Body of pancreas (tissue), 4 donors: ENCODE data around the gene KLHL22. TPM values are rescaled to one million over a fixed set of nuclear protein-coding genes. Genes with fewer than 3 reads are reported as not detected.

Experiments used
- ATAC-seq: fragments of 150-250 bp; one replicate; pipeline ENCODE4 v1.9.1; 2016
- DNase-seq, 4 donors: peaks; one replicate each; pipeline ENCODE4 v3.0.0-alpha.2; 2019
- H3K27ac ChIP-seq, 4 donors: fragments of 200-600 bp; sonication (generic); 1 replicate in 3 of 4; 2 replicates in 1 of 4; pipeline versions ENCODE4 v1.5.1 to v1.6.1; 2016 to 2019; ENCODE audit warnings: mild to moderate bottlenecking in 1 of 4, mixed read lengths in 1 of 4, moderate library complexity in 1 of 4
- H3K27me3 ChIP-seq, 2 donors: fragments of 200-600 bp; sonication (generic); one replicate each; pipeline ENCODE4 v1.6.0; 2016; ENCODE audit warnings: mild to moderate bottlenecking in 1 of 2
- H3K36me3 ChIP-seq, 2 donors: fragments of 200-600 bp; sonication (generic); replicated peaks in 1 of 2; 2 replicates each; pipeline ENCODE4 v1.5.1; 2016; ENCODE audit warnings: low read depth in 2 of 2; ENCODE audit not compliant: insufficient read depth in 1 of 2
- H3K4me1 ChIP-seq: fragments of 200-600 bp; sonication (generic); one replicate; pipeline ENCODE4 v1.6.0; 2016
- H3K4me3 ChIP-seq, 2 donors: fragments of 200-600 bp; sonication (generic); 1 replicate in 1 of 2; 2 replicates in 1 of 2; pipeline ENCODE4 v1.5.1; 2016 to 2019
- H3K9me3 ChIP-seq, 3 donors: fragments of 200-600 bp; sonication (generic); 1 replicate in 2 of 3; 2 replicates in 1 of 3; pipeline ENCODE4 v1.5.1; 2016
- POLR2A ChIP-seq, 3 donors: fragments of 450-650 bp; IDR thresholded peaks; one replicate each; pipeline ENCODE4 v1.6.1; 2016; ENCODE audit warnings: antibody characterized with exemption in 3 of 3, mild to moderate bottlenecking in 2 of 3
- WGBS, 2 donors: methylation state at CpG; one replicate each; pipeline ENCODE4 v1.1.5; 2017; 5-methylcytosine and 5-hydroxymethylcytosine counted together
- intact Hi-C: fragments of 100-400 bp; cut with DNase I; formaldehyde crosslinking; loops from one replicate; pipeline ENCODE4 v1.15.1; 2023
- total RNA-seq, 2 donors: library from RNA; depleted of rRNA; stranded (reverse); fragments of >200 nt; gene quantifications; one replicate each; pipeline ENCODE4 v1.1.0, GENCODE V29; 2016
- TF ChIP-seq, protein P1 (sequence below), 7 experiments: fragments of 450-650 bp in 4 of 7; fragments of 200-600 bp in 3 of 7; sonication (generic) in 3 of 7; IDR thresholded peaks; one replicate each; pipeline ENCODE4 v1.5.1; 2016 to 2019; ENCODE audit warnings: antibody characterized with exemption in 7 of 7

KLHL22 gene
- total RNA-seq, 2 donors from 2014 or later, result 10.1 to 11.9 TPM

DNA sequence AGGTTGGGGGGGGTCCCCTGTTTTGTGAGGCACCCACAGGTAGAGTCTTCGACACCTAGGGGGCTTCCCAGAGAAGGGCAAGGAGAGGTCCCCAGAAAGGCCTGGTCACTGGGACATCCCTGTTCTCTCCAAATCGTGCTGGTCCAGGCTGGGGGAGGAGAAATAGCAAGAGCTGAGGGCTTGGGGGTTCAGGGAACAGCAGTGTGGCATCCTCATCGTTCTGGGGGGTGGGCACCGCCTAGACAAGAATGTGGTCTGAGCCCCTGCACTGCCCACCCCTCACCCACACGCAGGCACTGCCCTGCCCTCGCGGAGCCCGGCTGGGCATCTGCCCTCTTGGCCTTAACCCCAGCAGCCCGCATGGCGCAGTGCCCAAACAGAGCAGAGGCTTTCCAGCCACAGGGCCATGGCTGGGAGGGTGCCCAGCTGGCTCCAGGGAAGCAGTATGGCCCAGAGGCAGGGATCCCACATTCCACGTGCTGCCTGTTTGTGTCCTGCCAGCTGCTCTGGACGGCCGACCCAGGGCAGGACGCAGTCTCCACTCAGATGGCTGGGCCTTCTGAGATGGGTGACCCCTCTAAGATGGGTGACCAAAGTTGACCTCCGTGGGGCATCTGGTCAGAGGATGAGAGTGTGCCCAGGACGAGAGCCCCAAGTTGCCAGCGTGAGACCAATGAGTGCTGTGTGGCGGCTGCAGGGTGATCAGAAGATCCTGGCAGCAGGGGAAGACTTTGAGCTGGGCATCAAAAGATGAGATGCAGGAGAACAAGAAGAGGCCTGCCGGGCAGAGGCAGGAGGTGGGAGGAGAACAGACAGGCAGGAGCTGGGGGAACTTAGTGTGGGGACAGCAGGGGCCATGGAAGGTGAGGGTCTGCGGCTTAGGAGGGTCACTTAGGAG, 72.3 kb downstream of the KLHL22 start:
- TF ChIP-seq, protein P1, sequence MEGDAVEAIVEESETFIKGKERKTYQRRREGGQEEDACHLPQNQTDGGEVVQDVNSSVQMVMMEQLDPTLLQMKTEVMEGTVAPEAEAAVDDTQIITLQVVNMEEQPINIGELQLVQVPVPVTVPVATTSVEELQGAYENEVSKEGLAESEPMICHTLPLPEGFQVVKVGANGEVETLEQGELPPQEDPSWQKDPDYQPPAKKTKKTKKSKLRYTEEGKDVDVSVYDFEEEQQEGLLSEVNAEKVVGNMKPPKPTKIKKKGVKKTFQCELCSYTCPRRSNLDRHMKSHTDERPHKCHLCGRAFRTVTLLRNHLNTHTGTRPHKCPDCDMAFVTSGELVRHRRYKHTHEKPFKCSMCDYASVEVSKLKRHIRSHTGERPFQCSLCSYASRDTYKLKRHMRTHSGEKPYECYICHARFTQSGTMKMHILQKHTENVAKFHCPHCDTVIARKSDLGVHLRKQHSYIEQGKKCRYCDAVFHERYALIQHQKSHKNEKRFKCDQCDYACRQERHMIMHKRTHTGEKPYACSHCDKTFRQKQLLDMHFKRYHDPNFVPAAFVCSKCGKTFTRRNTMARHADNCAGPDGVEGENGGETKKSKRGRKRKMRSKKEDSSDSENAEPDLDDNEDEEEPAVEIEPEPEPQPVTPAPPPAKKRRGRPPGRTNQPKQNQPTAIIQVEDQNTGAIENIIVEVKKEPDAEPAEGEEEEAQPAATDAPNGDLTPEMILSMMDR (IDR thresholded peaks at IDR 0.05), result no peak
- no peak for TF ChIP-seq POLR2A (IDR thresholded peaks at IDR 0.05)
- peaks cover 26% of the 10 kb centered on the region for H3K4me1 ChIP-seq
- H3K4me3 ChIP-seq, result no peak overlapping the region
- H3K9me3 ChIP-seq, result no peaks in the 10 kb centered on the region
- WGBS, 2 donors, result 40 to 80% methylated on average over 8 to 19 of the region's 20 CpGs
- H3K36me3 ChIP-seq, result no peaks in the 10 kb centered on the region
- intact Hi-C loops, result no loop called here
- peaks cover 0 to 8% of the 10 kb centered on the region in 2 donors for H3K27me3 ChIP-seq
- DNase-seq (peak; percentile 58 to 82 (median 71)), ATAC-seq (peak; percentile 39)
- H3K27ac ChIP-seq, result no peak overlapping the region

DNA sequence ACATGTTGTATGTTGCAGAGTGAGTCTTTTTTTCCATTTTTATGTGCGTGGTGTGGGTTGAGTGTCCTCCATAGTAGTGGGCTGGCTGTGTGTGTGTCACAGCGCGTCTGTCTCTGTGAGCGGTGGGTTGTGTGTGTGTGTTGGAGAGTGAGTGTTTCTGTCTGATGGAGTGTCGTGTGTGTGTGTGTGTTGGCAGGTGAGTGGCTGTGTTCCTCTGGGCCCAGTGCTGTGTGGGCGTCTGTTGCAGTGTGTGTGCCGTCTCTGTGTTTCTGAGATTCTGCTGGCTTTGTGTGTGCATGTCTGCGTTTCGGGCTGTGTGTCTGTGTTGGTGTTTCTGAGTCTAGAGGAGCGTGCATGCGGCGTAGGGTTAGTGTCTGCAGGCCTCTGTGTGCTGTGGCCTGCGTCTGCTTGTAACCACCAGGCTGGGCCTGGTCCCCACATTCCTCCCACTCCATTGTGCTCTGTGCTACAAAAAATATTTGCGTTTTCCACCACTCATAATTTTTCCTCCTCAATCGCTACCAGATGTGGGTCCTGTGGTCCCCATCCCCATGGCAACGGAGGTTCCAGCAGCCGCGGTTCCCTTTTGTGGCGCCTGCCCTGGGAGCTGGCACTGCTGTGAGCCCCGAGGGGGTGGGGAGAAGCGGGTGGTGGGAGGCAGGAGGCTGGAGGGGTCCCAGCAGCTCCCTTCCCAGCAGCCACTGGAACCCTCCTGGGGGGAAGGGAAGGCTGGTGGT, 73.2 kb downstream of the KLHL22 start:
- Histone ChIP-seq H3K36me3 (no peaks in the 10 kb centered on the region), H3K27ac (no peak overlapping the region), H3K27me3 (peaks cover 0 to 6% of the 10 kb centered on the region in 2 donors), H3K4me1 (peaks cover 30% of the 10 kb centered on the region), H3K4me3 (no peak overlapping the region), H3K9me3 (no peaks in the 10 kb centered on the region)
- no peak for TF ChIP-seq POLR2A (IDR thresholded peaks at IDR 0.05)
- TF ChIP-seq, protein P1 (IDR thresholded peaks at IDR 0.05), result no peak
- DNase-seq (no peak), ATAC-seq (no peak)
- intact Hi-C loops, result no loop called here
- 74 to 85% methylated on average over 19 to 21 of the region's 21 CpGs for WGBS, 2 donors

DNA sequence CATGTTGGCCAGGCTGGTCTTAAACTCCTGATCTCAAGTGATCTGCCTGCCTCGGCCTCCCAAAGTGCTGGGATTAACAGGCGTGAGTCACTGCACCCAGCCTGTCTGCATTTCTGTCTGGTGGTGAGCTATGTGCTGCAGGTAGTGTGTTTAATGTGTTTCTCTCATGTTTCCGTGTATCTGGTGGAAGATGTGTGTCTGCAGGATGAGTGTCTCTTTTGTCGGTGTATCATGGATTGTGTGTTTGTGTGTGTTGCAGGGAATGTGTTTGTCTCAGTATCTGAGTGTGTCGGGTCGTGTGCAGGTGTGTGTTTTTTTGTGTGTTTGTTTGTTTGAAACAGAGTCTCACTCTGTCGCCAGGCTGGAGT, 74.1 kb downstream of the KLHL22 start:
- intact Hi-C loops, result no loop called here
- H3K36me3 ChIP-seq, result no peaks in the 10 kb centered on the region
- no peak for DNase-seq
- WGBS, 2 donors, result 78 to 82% methylated on average over 7 of the region's 7 CpGs
- no peaks in the 10 kb centered on the region for H3K27me3 ChIP-seq
- H3K27ac ChIP-seq, result no peak overlapping the region
- no peak for TF ChIP-seq POLR2A (IDR thresholded peaks at IDR 0.05)
- H3K9me3 ChIP-seq, result no peaks in the 10 kb centered on the region
- ATAC-seq, result no peak
- peaks cover 30% of the 10 kb centered on the region for H3K4me1 ChIP-seq
- no peak overlapping the region for H3K4me3 ChIP-seq

DNA sequence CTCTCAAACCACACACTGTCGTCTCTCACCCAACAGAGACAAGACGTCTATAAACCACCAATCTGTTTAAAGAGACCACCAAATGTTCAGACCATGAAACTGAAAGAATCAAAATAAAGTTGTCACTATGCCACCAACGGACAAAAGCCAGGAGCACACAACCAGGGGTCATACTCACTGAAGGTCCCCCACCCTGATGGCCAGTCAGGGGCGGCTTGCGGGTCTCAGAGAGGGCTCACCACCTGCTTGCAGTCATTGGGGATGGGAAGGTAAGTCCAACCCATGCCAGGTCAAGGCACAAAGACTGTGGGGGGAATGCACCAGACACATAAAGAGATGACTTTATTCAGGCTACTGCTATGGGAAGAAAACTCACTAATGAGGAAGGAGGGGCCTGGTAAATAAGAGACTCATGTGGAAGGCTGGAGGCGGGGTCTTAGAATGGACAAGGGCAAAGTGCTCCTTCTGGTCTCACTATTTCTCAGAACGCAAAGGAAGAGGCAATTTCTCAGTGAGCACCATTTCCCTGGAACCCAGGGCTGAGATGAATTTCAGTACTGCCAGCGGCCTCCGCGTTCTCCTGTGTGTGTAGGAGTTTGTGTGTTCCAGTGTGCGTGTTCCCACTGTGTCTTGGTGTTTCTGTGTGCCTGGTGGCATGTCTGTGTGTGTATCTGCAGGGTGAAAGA, 75.3 kb downstream of the KLHL22 start:
- TF ChIP-seq POLR2A (IDR thresholded peaks at IDR 0.05), result no peak
- TF ChIP-seq, protein P1 (IDR thresholded peaks at IDR 0.05), result no peak
- H3K9me3 ChIP-seq, result no peaks in the 10 kb centered on the region
- 80 to 88% methylated on average over 7 to 11 of the region's 11 CpGs for WGBS, 2 donors
- no peak overlapping the region for H3K4me3 ChIP-seq
- H3K27me3 ChIP-seq, result no peaks in the 10 kb centered on the region
- peaks cover 18% of the 10 kb centered on the region for H3K4me1 ChIP-seq
- intact Hi-C loops, result no loop called here
- no peaks in the 10 kb centered on the region for H3K36me3 ChIP-seq
- no peak for ATAC-seq
- DNase-seq, result peak in 1 of 4 donors; percentile 4
- no peak overlapping the region for H3K27ac ChIP-seq

DNA sequence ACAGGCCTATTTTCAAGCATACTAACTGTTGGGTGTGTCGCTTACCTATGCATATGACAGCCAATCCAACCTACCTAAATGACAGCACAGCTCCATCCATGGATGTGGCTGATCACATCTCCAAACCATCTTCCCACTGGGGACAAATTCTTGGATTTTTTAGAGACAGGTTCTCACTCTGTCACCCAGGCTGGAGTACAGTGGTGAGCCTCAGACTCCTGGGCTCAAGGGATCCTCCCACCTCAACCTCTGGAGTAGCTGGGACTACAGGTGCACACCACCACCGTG, 76.0 kb downstream of the KLHL22 start:
- no peak for ATAC-seq
- H3K4me1 ChIP-seq, result peaks cover 16% of the 10 kb centered on the region
- H3K27ac ChIP-seq, result no peak overlapping the region
- peak in 1 of 4 donors; percentile 2 for DNase-seq
- no peaks in the 10 kb centered on the region for H3K9me3 ChIP-seq
- intact Hi-C loops, result no loop called here
- no peaks in the 10 kb centered on the region for H3K27me3 ChIP-seq
- TF ChIP-seq, protein P1 (IDR thresholded peaks at IDR 0.05), result no peak
- TF ChIP-seq POLR2A (IDR thresholded peaks at IDR 0.05), result no peak
- no peak overlapping the region for H3K4me3 ChIP-seq
- 89 to 100% methylated on average over 2 of the region's 2 CpGs for WGBS, 2 donors
- no peaks in the 10 kb centered on the region for H3K36me3 ChIP-seq
